Natural killer cell treated with Interleukin-12 subunit alpha and Interleukin-12 subunit beta and Interleukin-15 and Interleukin-18, amount 100 ng/mL, for 72 hours (primary cell): ENCODE measurements around the gene EEPD1. TPM values are rescaled to one million over a fixed set of nuclear protein-coding genes. Genes with fewer than 3 reads are reported as not detected.

Source experiments
- ATAC-seq, 2 donors: fragments of 150-1000 bp; cut with Tn5 transposase in 1 of 2; sonication (Bioruptor Pico), chemical (Tn5 transposase) in 1 of 2; 2 replicates each; pipeline ENCODE4 v1.10.0; 2021
- DNase-seq: peaks from one replicate; pipeline ENCODE4 v3.0.0; 2022; ENCODE audit warnings: low spot score
- H3K27ac Mint-ChIP-seq, 2 donors: 1 replicate in 1 of 2; 2 replicates in 1 of 2; pipeline ENCODE4 v1.8.0; 2022; ENCODE audit warnings: mixed read lengths in 2 of 2, mild to moderate bottlenecking in 1 of 2, moderate library complexity in 1 of 2
- H3K27me3 Mint-ChIP-seq, 2 donors: 1 replicate in 1 of 2; 2 replicates in 1 of 2; pipeline ENCODE4 v1.8.0; 2022; ENCODE audit warnings: mixed read lengths in 2 of 2
- H3K36me3 Mint-ChIP-seq: one replicate; pipeline ENCODE4 v1.8.0; 2022; ENCODE audit warnings: mixed read lengths
- H3K4me1 Mint-ChIP-seq, 2 donors: 1 replicate in 1 of 2; 2 replicates in 1 of 2; pipeline ENCODE4 v1.8.0; 2022; ENCODE audit warnings: low read depth in 2 of 2, mixed read lengths in 2 of 2, mild to moderate bottlenecking in 1 of 2
- H3K4me3 Mint-ChIP-seq: one replicate; pipeline ENCODE4 v1.8.0; 2022; ENCODE audit warnings: mixed read lengths
- H3K9me3 Mint-ChIP-seq: 2 replicates; pipeline ENCODE4 v1.8.0; 2022; ENCODE audit warnings: mixed read lengths
- total RNA-seq, 2 donors: library from RNA; stranded (reverse); gene quantifications; one replicate each; pipeline ENCODE4 v1.2.3, GENCODE V29; 2022

Gene EEPD1
- total RNA-seq, 2 donors from 2014 or later: 0.26 to 1.5 TPM

DNA sequence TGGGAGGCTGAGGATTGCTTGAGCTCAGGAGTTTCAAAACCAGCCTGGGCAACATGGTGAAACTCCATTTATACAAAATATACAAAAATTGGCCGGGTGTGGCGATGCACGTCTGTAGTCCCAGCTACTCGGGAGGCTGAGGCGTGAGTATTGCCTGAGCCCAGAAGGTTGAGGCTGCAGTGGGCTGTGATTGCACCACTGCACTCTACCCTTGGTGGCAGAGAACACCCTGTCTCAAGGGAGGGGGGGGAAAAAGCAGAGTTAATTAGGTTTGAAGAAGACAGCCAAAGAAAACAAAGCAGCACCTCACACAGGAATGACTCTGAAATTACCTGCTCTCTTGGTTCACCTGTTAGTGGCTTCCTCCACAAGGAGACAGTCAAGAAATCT, 110.0 kb downstream of the EEPD1 start:
- no peak overlapping the region for H3K4me3 Mint-ChIP-seq
- DNase-seq (no peak), ATAC-seq (no peak)
- H3K27ac Mint-ChIP-seq: no peak overlapping the region
- H3K4me1 Mint-ChIP-seq: peaks cover 10 to 12% of the 10 kb centered on the region in 2 donors
- H3K36me3 Mint-ChIP-seq: no peaks in the 10 kb centered on the region
- no peaks in the 10 kb centered on the region for H3K9me3 Mint-ChIP-seq
- peaks cover 4 to 12% of the 10 kb centered on the region in 2 donors for H3K27me3 Mint-ChIP-seq

DNA sequence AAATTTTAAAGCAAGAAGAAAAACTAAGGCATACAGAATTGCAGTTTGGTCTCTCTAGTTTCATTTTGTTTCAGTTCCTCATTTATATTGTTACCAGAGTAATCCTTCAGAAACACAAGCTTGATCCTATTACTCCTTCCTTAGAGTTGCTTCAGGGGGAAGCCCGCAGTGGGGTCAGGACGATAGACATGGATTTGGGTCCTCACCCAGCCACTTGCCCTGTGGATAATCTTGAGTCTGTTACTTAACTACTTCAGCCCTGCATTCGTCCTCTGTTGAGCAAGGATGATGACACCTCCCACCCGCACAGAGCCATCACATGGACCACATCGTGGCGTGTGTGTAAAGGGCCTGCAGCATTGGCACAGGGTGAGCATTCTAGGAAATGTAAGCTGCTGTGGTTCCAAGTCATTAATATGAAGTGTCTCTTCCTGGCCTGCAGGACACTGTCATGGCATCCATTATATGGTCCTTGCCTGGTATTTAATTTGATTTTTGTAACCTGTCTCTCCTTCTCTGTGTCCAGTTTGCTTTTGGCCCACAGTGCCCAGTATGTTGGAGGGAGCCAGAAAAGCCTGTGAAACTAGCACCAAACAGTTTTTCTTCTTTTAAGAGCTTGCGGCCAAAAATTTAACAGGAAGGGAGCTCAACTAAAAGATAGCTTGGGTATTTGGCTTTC, 111.2 kb downstream of the EEPD1 start:
- Mint-ChIP-seq H3K9me3 (no peaks in the 10 kb centered on the region), H3K36me3 (no peaks in the 10 kb centered on the region), H3K4me1 (peaks cover 10 to 12% of the 10 kb centered on the region in 2 donors), H3K4me3 (peak overlapping the region; percentile 16), H3K27me3 (peaks cover 4 to 12% of the 10 kb centered on the region in 2 donors), H3K27ac (peak overlapping the region; percentile 23 to 31)
- DNase-seq: no peak
- ATAC-seq: peak; percentile 80 to 89

DNA sequence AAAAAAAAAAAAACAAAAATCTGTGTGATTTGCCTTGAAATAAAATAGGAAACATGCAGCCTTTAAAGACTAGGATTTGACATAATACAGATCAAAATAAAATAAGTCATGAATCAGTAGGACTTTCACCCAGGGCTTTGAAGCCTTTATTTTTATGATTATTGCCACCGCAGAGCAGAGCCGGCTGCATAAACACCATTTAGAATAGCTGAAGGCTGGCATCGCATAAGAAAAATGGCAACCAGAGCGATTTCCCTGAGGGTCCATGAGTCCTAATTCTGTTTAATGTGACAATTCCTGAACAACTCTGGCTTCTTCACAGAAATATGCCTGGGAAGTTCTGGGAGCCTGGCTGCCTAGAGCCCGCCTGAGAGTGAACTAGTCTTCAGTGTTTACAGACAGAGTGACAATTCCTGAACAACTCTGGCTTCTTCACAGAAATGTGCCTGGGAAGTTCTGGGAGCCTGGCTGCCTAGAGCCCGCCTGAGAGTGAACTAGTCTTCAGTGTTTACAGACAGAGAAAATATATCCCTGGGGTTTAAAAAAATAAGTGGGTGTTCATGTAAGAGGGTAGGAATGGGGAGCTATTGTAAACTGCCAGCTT, 112.0 kb downstream of the EEPD1 start:
- peak overlapping the region in 1 of 2 donors; percentile 53 for H3K27ac Mint-ChIP-seq
- no peak overlapping the region for H3K4me3 Mint-ChIP-seq
- no peaks in the 10 kb centered on the region for H3K36me3 Mint-ChIP-seq
- H3K9me3 Mint-ChIP-seq: no peaks in the 10 kb centered on the region
- peaks cover 4 to 12% of the 10 kb centered on the region in 2 donors for H3K27me3 Mint-ChIP-seq
- H3K4me1 Mint-ChIP-seq: peaks cover 10 to 12% of the 10 kb centered on the region in 2 donors
- DNase-seq (no peak), ATAC-seq (no peak)

DNA sequence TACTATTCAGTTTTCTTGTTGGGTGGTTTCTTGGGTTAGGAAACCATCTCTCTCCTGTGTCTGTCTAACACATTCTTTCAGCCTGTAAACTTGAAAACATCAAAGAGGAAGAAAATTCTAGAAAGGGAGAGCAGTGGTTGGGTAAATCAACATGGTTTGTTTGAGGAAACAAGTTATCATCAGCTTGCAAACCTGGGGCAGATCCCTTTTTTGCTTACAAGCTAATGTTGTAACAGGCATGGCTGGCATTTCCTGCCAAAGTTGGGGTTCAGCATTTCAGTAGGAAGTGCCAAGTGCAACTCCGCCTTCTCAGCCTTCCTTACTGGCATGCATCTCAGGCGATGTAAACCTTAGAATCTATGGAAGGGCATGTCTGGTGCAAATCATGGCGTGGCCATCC, 112.6 kb downstream of the EEPD1 start:
- Mint-ChIP-seq H3K27me3 (peaks cover 4 to 12% of the 10 kb centered on the region in 2 donors), H3K4me3 (no peak overlapping the region), H3K9me3 (no peaks in the 10 kb centered on the region), H3K4me1 (peaks cover 10 to 12% of the 10 kb centered on the region in 2 donors), H3K36me3 (no peaks in the 10 kb centered on the region), H3K27ac (peak overlapping the region in 1 of 2 donors; percentile 53)
- DNase-seq (no peak), ATAC-seq (no peak)

DNA sequence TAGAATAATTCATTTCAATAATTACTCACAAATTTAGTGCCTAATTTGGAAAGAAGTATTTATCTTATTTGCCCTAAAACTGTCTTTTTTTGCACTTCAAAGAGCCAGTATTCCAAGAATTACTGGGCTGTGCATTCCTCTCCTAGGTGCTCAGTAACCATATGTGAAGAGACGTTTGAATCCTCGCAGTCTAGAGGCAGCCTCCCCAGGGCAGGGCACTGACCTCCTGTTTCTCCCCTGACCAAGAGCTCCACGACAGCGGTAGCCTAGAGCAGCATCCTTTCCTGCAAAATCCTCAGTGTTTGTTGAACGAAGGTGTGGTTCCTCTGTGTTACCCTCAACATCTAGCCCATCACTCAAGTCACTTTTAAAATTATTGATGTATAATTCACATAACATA, 113.1 kb downstream of the EEPD1 start:
- Mint-ChIP-seq H3K27ac (peak overlapping the region in 1 of 2 donors; percentile 29), H3K27me3 (peaks cover 4 to 12% of the 10 kb centered on the region in 2 donors), H3K4me3 (no peak overlapping the region), H3K9me3 (no peaks in the 10 kb centered on the region), H3K4me1 (peaks cover 8 to 11% of the 10 kb centered on the region in 2 donors), H3K36me3 (no peaks in the 10 kb centered on the region)
- no peak for DNase-seq
- no peak for ATAC-seq

DNA sequence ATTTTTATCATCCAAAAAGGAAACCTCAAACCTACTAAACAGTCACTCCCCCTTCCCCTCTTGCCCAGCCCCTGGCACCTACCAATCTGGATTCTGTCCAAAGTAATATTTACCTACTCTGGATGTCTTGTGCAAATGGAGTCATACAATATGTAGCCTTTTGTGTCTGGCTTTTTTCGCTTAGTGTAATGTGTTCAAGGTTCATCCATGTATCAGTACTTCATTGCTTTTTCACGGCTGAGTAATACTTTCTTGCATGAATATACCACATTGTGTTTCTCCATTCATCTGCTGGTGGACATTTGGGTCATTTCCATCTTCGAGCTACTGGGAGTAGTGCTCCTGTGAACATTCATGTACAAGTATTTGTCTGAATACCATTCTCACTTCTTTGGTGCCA, 113.6 kb downstream of the EEPD1 start:
- H3K4me1 Mint-ChIP-seq: peaks cover 5 to 8% of the 10 kb centered on the region in 2 donors
- no peaks in the 10 kb centered on the region for H3K9me3 Mint-ChIP-seq
- DNase-seq (no peak), ATAC-seq (no peak)
- H3K36me3 Mint-ChIP-seq: no peaks in the 10 kb centered on the region
- peak overlapping the region in 1 of 2 donors; percentile 29 for H3K27ac Mint-ChIP-seq
- H3K4me3 Mint-ChIP-seq: no peak overlapping the region
- peaks cover 4 to 12% of the 10 kb centered on the region in 2 donors for H3K27me3 Mint-ChIP-seq

DNA sequence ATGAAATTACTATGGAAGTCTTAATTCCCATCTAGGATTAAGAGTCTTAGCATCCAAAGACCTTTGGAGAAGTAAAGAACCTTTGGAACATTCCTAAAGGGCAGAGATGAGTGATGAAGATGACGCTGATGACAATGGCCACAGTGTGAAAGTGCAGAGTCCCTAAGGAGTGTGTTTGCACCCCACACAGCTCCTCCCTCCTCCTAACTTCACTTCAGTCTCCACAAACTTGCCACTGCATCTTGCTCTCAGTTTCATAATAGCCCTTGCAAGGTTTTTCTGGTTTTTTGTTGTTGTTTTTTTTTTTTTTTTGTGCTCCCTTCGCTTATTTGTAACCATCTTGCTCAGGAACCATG, 119.1 kb downstream of the EEPD1 start:
- peaks cover 0 to 5% of the 10 kb centered on the region in 2 donors for H3K27me3 Mint-ChIP-seq
- no peaks in the 10 kb centered on the region for H3K4me1 Mint-ChIP-seq
- H3K27ac Mint-ChIP-seq: no peak overlapping the region
- H3K36me3 Mint-ChIP-seq: no peaks in the 10 kb centered on the region
- ATAC-seq: no peak
- H3K9me3 Mint-ChIP-seq: no peaks in the 10 kb centered on the region
- DNase-seq: no peak
- H3K4me3 Mint-ChIP-seq: no peak overlapping the region

DNA sequence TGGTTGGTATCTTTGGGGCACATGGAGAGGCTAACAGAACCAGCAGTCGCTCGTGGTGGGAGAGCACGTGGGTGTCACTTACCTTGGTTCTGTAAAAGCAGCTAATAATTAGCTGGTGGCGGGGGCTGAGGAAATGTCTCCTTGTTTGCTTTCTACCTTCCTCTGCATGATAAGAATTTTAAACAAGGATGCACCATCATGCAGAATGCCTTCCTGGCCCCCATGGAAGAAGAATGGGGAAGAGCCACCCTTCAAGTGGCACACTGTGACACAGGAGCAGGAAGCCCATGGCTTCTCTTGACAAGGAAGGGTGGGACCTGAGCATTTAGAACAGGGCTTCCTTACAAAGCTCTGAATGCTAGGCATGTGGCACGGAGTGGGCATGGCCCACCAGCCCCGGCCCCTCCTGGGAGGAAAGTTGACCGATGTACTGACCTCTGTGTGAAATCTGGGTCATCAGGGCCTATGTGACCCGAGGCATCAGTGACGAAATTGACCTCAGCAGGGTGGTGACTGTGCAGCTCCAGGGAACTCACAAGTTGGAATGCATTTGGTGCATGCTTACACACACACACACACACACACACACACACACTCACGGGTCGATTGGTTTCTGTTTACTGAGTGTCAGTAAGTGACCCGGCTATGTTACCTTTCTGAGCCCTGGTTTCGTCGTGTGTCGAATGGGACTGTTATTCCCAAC, 119.7 kb downstream of the EEPD1 start:
- Mint-ChIP-seq H3K27me3 (peaks cover 0 to under 1% of the 10 kb centered on the region in 2 donors), H3K4me3 (no peak overlapping the region), H3K36me3 (no peaks in the 10 kb centered on the region), H3K9me3 (no peaks in the 10 kb centered on the region), H3K27ac (no peak overlapping the region), H3K4me1 (no peaks in the 10 kb centered on the region)
- ATAC-seq (no peak), DNase-seq (no peak)

DNA sequence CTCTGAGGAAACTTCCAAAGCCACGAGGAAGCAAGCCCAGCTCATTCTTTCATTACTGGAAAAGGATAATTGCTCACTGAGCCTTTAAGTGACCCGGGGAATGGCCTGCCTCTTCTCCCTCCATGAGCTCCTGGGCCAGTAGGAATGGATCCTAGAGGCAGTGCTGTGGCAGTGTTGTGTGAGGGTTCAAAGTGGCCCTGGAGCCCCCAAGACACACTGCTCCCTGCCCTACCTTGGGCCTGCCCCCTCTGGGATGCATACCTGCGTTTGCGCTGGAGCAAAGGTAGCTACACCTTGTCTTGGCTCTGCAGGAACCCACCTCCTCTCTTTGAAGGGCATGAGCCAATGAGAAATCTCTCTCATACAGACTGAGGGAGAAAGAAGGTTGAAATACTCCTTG, 120.8 kb downstream of the EEPD1 start:
- H3K27ac Mint-ChIP-seq: no peak overlapping the region
- no peaks in the 10 kb centered on the region for H3K9me3 Mint-ChIP-seq
- peak in 1 of 2 donors; percentile 28 for ATAC-seq

DNA sequence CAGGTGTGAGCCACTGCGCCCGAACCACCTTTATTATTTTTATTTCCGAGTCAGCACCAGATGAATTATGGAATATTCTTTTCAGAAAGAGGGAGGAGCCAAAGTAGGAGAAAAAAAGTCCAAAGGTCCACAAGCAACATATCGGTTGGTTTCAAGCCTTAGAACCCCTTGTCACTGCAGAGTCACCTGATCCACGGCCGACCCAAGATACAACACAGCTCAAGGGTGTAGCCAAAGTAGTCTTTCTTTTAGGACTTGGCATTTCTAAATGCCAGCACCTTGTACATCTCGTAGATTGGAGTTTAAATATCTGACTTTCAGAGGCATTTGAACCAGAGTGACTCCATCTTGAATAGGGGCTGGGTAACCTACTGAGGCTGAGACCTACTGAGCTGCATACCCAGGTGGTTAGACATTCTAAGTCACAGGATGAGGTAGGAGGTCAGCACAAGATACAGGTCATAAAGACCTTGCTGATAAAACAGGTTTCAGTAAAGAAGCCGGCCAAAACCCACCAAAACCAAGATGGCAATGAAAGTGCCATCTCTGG, 122.8 kb downstream of the EEPD1 start:
- H3K4me3 Mint-ChIP-seq: no peak overlapping the region
- no peaks in the 10 kb centered on the region for H3K36me3 Mint-ChIP-seq
- DNase-seq (no peak), ATAC-seq (no peak)
- peaks cover 7 to 12% of the 10 kb centered on the region in 2 donors for H3K27me3 Mint-ChIP-seq
- no peaks in the 10 kb centered on the region for H3K9me3 Mint-ChIP-seq
- no peak overlapping the region for H3K27ac Mint-ChIP-seq
- H3K4me1 Mint-ChIP-seq: peaks cover 0 to 17% of the 10 kb centered on the region in 2 donors

More for the DNA sequence above, 120.8 kb downstream of the EEPD1 start:
- Mint-ChIP-seq H3K4me1 (no peaks in the 10 kb centered on the region), H3K36me3 (no peaks in the 10 kb centered on the region), H3K4me3 (no peak overlapping the region), H3K27me3 (no peaks in the 10 kb centered on the region)
- no peak for DNase-seq

DNA sequence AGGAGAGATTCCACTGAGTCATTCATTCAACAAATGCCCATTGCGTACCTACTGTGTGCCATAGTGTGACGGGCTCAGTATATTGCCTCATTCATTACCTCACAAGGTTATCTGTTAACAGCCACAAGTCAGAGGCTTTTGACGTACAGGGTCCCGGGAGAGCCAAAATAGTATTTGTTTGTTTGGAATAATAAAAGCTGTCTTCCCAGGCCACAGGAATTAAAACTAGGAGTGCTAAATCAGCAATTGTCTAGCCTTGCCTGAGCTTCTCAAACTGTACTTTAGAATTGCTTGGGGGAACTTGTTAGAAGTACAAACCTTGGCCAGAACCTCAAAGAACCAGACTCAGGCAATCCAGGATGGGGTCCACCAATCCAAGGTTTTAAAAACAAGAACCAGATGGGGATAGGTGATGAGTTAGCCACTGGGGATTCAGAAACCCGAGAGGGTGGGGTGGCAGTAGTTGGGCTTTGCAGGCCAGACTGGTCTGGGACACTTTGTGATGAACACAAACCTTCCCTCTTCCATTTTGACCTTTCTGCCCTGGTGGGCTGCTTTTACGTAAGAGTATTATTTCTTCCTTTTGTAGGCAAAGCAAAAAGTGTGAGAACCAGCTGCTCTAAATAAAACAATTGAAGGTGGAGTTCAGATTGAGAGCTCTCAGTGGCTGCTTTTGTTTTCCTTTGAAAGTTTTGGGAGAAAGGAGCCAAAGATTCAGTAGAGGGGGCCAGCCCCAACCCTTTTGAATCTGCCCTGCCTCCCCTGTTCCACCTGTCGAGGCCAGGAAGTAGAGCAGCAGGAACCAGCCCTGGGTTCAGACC, 123.6 kb downstream of the EEPD1 start:
- H3K4me1 Mint-ChIP-seq: peaks cover 0 to 23% of the 10 kb centered on the region in 2 donors
- DNase-seq (no peak), ATAC-seq (peak in 1 of 2 donors; percentile 41)
- H3K9me3 Mint-ChIP-seq: no peaks in the 10 kb centered on the region
- H3K4me3 Mint-ChIP-seq: no peak overlapping the region
- H3K27ac Mint-ChIP-seq: no peak overlapping the region
- H3K36me3 Mint-ChIP-seq: no peaks in the 10 kb centered on the region
- peaks cover 7 to 12% of the 10 kb centered on the region in 2 donors for H3K27me3 Mint-ChIP-seq

DNA sequence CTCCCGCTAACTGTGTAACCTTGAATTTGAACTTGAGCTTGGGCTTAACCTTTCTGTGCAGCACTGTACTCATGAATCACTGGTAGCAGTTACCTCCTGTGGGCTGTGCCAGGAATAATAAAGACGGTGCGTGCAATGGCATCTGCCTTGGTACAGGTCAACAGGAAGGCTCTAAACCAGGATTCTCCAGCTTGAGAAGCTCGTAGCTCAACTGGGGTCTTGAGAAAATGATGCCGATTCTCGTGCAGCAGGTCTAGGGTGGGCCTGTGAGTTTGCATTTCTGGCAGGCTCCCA, 124.1 kb downstream of the EEPD1 start:
- peaks cover 0 to 29% of the 10 kb centered on the region in 2 donors for H3K4me1 Mint-ChIP-seq
- no peak overlapping the region for H3K4me3 Mint-ChIP-seq
- H3K27ac Mint-ChIP-seq: no peak overlapping the region
- DNase-seq (no peak), ATAC-seq (no peak)
- H3K9me3 Mint-ChIP-seq: no peaks in the 10 kb centered on the region
- H3K27me3 Mint-ChIP-seq: peaks cover 7 to 12% of the 10 kb centered on the region in 2 donors
- H3K36me3 Mint-ChIP-seq: no peaks in the 10 kb centered on the region

DNA sequence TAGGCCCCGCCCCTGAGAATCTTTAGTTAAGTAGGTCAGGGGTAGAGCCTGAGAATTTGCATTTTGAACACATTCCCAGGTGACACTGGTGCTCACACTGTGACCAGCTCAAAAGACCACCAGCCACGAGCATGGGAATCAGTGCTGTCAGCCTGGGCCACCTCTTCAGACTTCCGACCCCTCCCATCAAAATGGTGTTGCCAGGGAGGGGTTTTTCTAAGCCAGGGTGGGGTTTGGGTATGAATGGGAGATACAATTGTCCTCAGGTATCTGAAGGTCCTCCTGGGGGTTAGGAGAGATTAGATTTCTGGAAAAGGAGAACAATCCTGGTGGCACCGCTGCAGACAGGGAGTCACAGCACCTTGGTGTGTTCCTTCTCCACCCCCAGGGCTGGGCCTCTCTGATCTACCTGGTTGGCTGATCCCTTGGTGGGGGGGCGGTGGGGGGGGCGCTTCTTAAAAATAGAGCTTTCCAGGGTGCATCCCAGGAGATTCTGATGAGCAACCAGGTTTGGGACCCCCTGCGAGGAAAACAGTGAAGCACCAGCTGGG, 125.1 kb downstream of the EEPD1 start:
- DNase-seq: no peak
- no peak for ATAC-seq
- H3K27ac Mint-ChIP-seq: no peak overlapping the region
- H3K4me1 Mint-ChIP-seq: peaks cover 3 to 33% of the 10 kb centered on the region in 2 donors
- no peaks in the 10 kb centered on the region for H3K36me3 Mint-ChIP-seq
- no peaks in the 10 kb centered on the region for H3K9me3 Mint-ChIP-seq
- no peak overlapping the region for H3K4me3 Mint-ChIP-seq
- H3K27me3 Mint-ChIP-seq: peaks cover 7 to 12% of the 10 kb centered on the region in 2 donors
